Fibroblast of mammary gland (primary cell): ENCODE results near the gene TNS3.

ENCODE experiments used
- DNase-seq: peaks from one replicate; pipeline ENCODE4 v3.0.0-alpha.2; 2010; ENCODE audit warnings: low read depth
- H3K4me3 ChIP-seq: 2 replicates; pipeline ENCODE4 v1.5.1; 2011; ENCODE audit warnings: low read depth, mild to moderate bottlenecking, low read length, moderate library complexity; ENCODE audit not compliant: control insufficient read depth
- TF ChIP-seq, protein P1 (sequence below): conservative IDR thresholded peaks from 2 replicates; pipeline ENCODE4 v1.5.1; 2011; ENCODE audit warnings: low read depth, low read length, inconsistent platforms; ENCODE audit not compliant: control insufficient read depth, insufficient read depth

Gene TNS3

DNA sequence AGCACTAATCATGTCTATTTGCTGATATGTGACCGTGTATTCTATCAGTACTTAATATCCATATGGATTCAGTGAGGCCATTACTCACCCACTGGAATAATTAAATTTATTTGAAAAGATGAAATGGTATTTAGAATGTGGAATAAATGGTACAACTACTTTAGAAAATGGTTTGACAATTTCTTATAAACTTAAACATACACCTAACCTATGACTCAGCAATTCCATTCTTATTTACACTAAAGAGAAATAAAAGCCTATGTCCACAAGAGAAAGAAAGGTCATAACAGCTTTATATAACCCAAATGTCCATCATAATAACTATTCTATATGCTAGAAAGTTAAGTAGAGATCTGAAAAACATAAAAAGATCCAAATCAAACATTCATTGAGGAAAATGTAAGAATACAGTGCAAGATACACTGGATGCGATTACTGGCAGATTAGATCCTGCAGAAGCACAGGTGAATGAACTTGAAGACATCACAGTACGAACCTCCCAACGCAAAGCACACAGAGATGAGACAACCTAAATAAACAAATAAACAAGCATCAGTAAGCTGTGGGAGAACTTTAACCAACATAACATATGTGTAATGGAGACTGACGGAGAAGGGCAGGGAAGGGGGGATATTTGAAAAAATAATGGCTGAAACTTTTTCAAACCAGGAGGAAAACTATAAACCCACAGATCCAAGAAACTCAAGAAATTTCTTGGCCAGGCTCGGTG, 51.9 kb downstream of the TNS3 start:
- DNase-seq, result no peak
- TF ChIP-seq, protein P1, sequence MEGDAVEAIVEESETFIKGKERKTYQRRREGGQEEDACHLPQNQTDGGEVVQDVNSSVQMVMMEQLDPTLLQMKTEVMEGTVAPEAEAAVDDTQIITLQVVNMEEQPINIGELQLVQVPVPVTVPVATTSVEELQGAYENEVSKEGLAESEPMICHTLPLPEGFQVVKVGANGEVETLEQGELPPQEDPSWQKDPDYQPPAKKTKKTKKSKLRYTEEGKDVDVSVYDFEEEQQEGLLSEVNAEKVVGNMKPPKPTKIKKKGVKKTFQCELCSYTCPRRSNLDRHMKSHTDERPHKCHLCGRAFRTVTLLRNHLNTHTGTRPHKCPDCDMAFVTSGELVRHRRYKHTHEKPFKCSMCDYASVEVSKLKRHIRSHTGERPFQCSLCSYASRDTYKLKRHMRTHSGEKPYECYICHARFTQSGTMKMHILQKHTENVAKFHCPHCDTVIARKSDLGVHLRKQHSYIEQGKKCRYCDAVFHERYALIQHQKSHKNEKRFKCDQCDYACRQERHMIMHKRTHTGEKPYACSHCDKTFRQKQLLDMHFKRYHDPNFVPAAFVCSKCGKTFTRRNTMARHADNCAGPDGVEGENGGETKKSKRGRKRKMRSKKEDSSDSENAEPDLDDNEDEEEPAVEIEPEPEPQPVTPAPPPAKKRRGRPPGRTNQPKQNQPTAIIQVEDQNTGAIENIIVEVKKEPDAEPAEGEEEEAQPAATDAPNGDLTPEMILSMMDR, result no peak
- H3K4me3 ChIP-seq, result no peak overlapping the region

DNA sequence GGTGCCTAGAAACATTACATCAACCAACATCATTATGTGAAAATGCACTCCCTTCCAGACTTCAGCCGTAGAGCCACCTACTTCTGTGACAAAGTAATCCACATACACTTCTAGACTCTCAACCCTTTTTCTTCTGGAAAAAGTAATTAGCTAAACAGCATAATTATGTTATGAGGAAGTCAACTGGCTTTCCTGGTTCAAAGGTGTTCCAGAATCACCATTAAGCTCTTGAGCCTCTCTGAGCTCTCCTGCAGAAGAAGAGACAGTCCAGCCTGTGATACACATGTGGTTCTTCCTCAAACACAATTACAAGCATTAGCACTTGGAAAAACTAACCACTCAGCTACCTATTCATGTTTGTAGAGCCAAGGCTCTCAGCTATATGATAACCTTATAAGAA, 52.5 kb downstream of the TNS3 start:
- DNase-seq, result no peak
- TF ChIP-seq, protein P1, result no peak
- H3K4me3 ChIP-seq, result no peak overlapping the region

DNA sequence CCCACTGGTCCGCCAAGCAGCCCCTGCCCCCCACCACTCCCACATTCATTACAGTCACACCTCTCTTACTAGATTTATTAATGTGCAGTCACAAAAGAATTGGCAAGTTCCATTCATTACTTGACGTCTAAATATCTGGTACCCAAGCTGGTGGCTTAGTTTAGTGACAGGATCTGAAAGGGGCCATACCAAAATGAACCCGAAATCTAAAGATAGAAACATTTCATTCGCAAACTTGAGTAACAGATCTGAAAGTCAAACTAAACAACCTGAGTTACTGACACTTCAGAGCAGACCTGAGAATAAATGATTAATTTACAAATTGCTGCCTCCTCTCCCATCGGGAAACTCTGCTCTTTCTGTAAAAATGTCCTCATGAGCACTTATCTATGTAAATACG, 53.4 kb downstream of the TNS3 start:
- TF ChIP-seq, protein P1, result no peak
- DNase-seq, result no peak

DNA sequence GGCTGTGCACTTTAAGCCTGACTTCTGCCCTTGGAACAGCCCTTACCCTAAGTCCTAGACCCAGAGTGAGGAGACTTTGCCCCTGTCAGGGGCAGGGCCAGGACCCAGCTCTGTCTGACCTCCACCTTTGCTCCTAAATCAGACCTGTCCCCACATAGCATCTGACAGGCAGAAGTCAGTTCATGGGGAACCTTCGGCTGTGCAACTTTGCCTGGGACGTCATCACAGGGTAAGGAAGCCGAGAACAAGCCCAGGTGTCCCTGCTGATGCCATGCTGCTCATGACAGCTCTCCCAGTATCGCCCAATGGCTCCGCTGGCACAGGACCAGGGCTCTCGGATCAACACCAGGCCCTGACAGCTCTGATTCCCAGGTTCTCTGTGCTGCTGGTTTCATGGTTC, 55.4 kb downstream of the TNS3 start:
- TF ChIP-seq, protein P1, result no peak
- no peak for DNase-seq
- no peak overlapping the region for H3K4me3 ChIP-seq

More for the DNA sequence above, 53.4 kb downstream of the TNS3 start:
- no peak overlapping the region for H3K4me3 ChIP-seq

DNA sequence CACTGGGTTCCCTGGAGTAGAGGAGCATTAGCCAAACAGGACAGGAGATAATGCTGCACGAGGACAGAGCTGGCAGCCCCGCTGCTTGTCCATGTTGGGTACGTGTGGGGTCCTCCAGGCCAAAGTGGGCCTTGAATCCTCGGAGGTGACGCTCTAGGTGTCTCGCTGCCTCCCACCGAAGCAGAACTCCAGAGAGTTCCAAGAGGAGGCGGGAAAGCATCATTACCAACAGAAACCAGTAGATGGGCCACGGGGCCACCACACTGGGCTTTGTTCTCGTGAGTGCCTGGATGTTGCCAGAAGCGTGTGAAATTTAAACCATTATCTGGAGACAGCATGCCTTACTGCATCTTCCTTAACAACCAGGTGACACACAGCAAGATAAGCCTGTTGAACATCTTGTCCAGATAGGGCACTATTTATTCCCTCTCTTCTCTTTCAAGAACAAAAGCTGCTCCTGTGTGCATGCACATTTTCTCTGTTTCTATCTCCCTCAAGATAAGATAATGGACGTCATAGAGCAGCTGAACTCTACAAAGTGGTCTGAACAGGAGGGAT, 56.8 kb downstream of the TNS3 start:
- H3K4me3 ChIP-seq, result no peak overlapping the region
- DNase-seq, result no peak
- TF ChIP-seq, protein P1, result no peak

DNA sequence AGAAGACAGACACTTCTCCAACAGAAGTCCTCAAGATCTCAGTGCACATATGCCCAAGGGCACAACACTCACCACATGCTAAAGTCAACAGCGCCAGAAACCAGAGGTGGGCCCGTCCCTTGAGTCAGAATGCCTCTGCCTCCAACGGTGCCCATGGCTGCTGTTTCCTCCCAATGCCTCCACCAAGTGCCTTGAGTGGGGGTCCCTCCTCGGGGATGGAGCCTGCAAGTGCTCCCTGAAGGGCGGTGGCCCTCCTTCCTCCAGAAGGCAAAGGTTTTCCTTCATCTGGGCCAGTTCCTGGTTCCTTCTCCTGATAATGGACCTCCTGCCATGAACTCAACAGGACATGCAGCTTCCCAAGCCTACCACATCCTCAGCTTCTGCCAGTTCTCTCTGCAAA, 58.5 kb downstream of the TNS3 start:
- no peak for DNase-seq
- H3K4me3 ChIP-seq, result no peak overlapping the region
- TF ChIP-seq, protein P1, result no peak
